22Rv1 (cell line): Measurements from ENCODE around the gene KSR2.

ENCODE experiments used
- CTCF ChIP-seq: fragments of 450-650 bp; IDR thresholded peaks from 2 replicates; pipeline ENCODE4 v1.5.1; 2017; ENCODE audit warnings: mild to moderate bottlenecking
- ZFX ChIP-seq: fragments of 450-650 bp; IDR thresholded peaks from 2 replicates; pipeline ENCODE4 v1.6.1; 2017; ENCODE audit warnings: antibody characterized with exemption, borderline replicate concordance

GRCh38 chr12:117521867-117522266, 446.9 kb downstream of the KSR2 start:
- TF ChIP-seq CTCF (no peak), ZFX (no peak)
